GM18951 (cell line): ENCODE data around the gene DMD.
"Not testable (repeated sequence)": the region's sequence is repeated elsewhere in the genome, so short reads cannot be mapped to it uniquely, and the experiment has no call there.

Source experiments
- POLR2A ChIP-seq: IDR thresholded peaks from 4 replicates; pipeline ENCODE4 v1.6.1; 2011; ENCODE audit warnings: mild to moderate bottlenecking; ENCODE audit not compliant: insufficient read length, insufficient read depth; ENCODE audit errors: extremely low read depth
- in situ Hi-C: fragments of 300-500 bp; cut with MboI; formaldehyde crosslinking; loops from one replicate; pipeline ENCODE4 v1.12.0; 2022; ENCODE audit warnings: low sequenced_read_pairs, mixed read lengths, inconsistent platforms; ENCODE audit not compliant: unreplicated experiment

DMD gene

GRCh38 chrX:33188286-33188685, 23.1 kb downstream of the DMD start:
- TF ChIP-seq POLR2A = no peak
- in situ Hi-C loops = no loop called here

DNA sequence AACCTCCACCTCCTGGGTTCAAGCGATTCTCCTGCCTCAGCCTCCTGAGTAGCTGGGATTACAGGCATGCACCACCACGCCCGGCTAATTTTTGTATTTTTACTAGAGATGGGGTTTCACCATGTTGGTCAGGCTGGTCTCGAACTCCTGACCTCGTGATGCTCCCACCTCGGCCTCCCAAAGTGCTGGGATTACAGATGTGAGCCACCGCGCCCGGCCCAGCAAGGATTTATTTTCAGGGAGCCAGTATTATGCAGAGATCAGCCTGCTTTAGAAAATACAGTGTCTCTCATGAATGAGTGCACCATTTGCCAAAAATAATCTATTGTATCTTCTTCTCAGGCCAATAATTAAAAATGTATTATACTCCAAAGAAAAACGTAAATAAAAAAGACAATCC, 26.5 kb downstream of the DMD start:
- in situ Hi-C loops = not testable (repeated sequence)

GRCh38 chrX:33183361-33183760, 28.0 kb downstream of the DMD start:
- in situ Hi-C loops = no loop called here
- TF ChIP-seq POLR2A = no peak

- in situ Hi-C loops = no loop called here
Observed at GRCh38 chrX:33178690-33179089, 32.7 kb downstream of the DMD start.

GRCh38 chrX:33178218-33178617, 33.1 kb downstream of the DMD start:
- in situ Hi-C loops = no loop called here
- no peak for TF ChIP-seq POLR2A

More at GRCh38 chrX:33178690-33179089, 32.7 kb downstream of the DMD start:
- TF ChIP-seq POLR2A = no peak

- TF ChIP-seq POLR2A = no peak
- in situ Hi-C loops = no loop called here
Observed at GRCh38 chrX:33175201-33175600, 36.1 kb downstream of the DMD start.

GRCh38 chrX:33171041-33171440, 40.3 kb downstream of the DMD start:
- no peak for TF ChIP-seq POLR2A
- in situ Hi-C loops = no loop called here

DNA sequence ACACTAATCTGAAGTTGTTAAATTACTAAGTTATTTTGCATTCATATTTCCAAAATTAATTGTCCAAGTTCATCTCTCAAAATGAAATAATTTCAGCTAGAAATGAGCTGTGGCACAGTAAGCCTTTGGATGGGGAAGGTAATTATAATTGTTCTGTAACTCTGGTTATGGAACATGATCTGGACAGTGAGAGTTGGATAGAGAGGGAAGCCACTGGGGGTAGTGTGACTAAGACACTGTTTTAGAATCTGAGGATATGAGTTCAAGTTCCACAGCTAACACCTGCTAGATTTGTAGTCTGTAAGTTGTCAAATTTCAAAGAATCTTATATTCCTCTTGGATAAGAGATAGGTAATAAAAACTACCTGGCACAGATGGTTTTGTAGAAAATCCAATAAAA, 49.5 kb downstream of the DMD start:
- TF ChIP-seq POLR2A = no peak
- in situ Hi-C loops = no loop called here

- no peak for TF ChIP-seq POLR2A
Observed at GRCh38 chrX:33160273-33160672, 51.1 kb downstream of the DMD start.

DNA sequence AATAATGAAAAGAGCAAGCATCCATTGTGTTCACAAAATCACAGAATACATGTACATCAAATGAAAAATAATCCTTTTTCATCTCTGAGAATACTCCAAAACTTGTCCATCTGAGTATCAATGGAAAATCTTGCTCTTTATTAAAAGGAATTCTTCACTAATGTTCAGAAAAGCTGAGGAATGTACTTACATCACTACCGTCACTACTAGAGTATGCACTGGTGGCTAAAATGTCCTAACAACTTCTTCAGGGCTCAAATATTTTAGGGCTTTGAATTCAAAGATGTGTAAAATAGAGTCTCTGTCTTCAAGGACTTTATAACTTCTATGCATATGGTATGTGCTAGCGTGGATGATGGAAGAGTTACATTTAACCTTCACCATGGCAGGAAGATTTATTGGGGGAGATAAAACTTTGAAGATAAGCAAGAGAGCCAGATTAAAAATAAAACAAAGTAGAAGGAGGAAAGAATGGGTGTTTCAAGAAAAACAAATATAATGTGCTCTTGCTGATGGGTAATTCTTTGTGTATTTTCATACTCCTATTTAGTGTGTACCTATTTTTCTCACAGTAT, 55.1 kb downstream of the DMD start:
- in situ Hi-C loops = no loop called here
- TF ChIP-seq POLR2A = no peak

More at GRCh38 chrX:33160273-33160672, 51.1 kb downstream of the DMD start:
- in situ Hi-C loops = no loop called here

- TF ChIP-seq POLR2A = no peak
- in situ Hi-C loops = no loop called here
Observed at GRCh38 chrX:33149580-33149979, 61.8 kb downstream of the DMD start.

- TF ChIP-seq POLR2A = no peak
- in situ Hi-C loops = no loop called here
Observed at GRCh38 chrX:33149085-33149484, 62.3 kb downstream of the DMD start.

DNA sequence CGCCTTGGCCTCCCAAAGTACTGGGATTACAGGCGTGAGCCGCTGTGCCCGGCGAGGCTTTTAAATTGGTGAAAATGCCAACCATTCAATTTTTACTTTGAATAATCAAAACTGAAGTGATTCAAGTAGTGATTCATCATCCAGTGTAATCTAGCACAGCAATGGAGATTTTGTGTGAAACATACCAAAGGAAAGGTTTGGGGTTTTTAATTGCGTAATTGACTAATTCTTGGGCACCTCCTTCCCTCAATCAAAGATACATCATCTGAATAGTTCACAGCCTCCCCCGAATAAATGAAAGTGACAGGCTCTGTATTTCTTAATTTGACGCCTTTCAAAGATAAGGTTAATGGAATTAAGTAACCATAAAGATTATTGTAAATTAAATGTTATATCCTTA, 69.0 kb downstream of the DMD start:
- in situ Hi-C loops = no loop called here
- TF ChIP-seq POLR2A = no peak

DNA sequence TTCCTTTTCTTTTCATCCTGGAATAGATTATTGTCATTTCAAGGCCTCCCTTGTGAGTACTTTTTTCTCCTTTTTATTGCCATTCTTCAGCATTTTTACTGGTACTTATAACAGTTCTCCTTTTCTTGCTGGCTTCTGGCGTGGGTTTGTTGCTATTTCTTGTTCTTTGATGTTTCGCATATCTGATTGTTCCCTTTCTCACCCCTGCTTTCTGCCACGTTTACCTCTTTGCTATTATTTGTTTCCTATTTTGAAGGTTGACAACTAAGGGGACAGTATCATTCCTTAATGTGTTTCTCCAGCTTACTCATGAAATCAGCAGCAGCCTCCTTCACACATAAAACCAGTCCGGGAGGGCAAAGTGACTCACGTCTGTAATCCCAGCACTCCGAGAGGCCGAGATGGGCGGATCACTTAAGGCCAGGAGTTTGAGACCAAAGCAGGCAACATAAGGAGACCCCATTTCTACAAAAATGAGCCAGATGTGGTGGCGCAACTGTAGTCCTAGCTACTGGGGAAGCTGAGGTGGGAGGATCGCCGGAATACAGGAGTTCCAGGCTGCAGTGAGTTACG, 72.6 kb downstream of the DMD start:
- in situ Hi-C loops = no loop called here
- TF ChIP-seq POLR2A = no peak

GRCh38 chrX:33134164-33134563, 77.2 kb downstream of the DMD start:
- TF ChIP-seq POLR2A = no peak
- in situ Hi-C loops = no loop called here
